ENCODE results near the gene LRMDA. TPM values are rescaled to one million over a fixed set of nuclear protein-coding genes. Genes with fewer than 3 reads are reported as not detected.

Gene LRMDA
- total RNA-seq, 4 donors from 2014 or later, result 12.0 to 15.9 (median 13.9) TPM

DNA sequence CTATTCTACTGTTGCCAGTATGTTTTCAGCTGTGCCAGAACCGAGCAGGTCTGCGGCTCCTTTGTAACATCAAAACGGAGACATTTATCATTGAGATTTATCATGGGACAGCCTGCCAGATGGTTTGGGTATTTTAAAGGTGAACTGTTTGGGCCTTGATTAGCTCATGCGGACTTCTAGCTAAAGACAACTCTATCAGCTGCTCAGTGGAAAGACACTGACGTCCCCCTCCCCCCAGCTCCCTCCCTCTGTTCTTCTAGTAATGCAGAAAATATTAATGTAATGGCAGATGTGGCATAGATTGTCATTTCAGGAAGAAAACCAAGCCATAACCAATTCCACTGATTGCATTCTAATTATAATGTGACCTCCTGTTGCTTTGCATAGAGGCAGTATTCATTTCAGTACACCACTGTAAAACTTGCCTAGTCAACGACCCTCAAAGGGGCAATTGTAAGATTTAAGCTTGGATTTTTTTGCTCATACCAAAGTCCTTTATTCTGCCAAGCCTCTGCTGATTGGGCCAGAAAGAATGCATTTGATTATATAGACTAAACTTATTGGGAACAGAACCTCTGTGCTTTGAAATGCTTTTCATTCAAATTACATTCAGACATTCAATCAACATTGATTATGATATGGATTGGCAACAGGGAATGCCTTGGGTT is 966.8 kb downstream of the LRMDA start:
- TF ChIP-seq, protein P1, sequence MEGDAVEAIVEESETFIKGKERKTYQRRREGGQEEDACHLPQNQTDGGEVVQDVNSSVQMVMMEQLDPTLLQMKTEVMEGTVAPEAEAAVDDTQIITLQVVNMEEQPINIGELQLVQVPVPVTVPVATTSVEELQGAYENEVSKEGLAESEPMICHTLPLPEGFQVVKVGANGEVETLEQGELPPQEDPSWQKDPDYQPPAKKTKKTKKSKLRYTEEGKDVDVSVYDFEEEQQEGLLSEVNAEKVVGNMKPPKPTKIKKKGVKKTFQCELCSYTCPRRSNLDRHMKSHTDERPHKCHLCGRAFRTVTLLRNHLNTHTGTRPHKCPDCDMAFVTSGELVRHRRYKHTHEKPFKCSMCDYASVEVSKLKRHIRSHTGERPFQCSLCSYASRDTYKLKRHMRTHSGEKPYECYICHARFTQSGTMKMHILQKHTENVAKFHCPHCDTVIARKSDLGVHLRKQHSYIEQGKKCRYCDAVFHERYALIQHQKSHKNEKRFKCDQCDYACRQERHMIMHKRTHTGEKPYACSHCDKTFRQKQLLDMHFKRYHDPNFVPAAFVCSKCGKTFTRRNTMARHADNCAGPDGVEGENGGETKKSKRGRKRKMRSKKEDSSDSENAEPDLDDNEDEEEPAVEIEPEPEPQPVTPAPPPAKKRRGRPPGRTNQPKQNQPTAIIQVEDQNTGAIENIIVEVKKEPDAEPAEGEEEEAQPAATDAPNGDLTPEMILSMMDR (IDR thresholded peaks at IDR 0.05), result no peak
- ATAC-seq (ENCODE audit: low FRiP score), result no peak
- DNase-seq (ENCODE audit: low spot score), result no peak

DNA sequence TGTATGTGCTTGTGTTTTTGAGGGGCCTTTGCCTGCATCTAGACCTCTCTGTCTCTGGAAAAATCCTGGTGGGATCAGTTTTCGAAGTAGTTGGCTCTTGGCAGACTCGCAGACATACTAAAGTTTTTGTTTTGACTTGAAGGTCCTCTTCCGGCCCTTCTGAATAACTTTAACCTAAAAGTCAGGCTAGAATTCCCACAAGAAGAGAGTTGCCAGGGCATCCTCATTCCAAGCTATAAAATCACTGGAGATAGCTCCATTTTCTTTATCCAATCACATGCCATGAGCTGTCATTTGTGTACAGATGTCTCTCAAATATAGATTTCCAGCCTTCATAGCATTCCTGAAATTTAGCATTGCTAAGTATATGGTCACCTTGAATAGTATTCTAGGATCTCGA is 967.8 kb downstream of the LRMDA start:
- TF ChIP-seq, protein P1 (IDR thresholded peaks at IDR 0.05), result no peak
- DNase-seq (ENCODE audit: low spot score), result no peak
- no peak for ATAC-seq (ENCODE audit: low FRiP score)

DNA sequence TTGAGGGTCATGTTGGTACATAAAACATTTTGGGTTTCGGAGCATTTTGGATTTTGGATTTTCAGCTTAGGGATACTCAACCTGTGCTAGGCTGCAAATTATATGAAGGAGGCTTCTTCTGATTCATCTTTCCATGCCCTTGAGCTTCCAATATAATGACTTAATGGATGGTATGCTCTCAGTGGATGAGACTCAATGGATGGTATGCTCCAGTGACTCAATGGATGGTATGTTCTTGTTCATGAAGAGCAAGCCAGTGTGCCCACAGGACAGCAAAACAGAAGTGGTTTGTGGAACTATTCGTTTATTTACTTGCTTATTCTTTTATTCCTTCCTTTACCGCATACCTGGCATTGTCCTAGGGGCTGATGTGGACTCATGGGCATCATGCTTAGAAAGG is 969.6 kb downstream of the LRMDA start:
- ATAC-seq (ENCODE audit: low FRiP score) (no peak), DNase-seq (ENCODE audit: low spot score) (no peak)
- TF ChIP-seq, protein P1 (IDR thresholded peaks at IDR 0.05), result no peak

DNA sequence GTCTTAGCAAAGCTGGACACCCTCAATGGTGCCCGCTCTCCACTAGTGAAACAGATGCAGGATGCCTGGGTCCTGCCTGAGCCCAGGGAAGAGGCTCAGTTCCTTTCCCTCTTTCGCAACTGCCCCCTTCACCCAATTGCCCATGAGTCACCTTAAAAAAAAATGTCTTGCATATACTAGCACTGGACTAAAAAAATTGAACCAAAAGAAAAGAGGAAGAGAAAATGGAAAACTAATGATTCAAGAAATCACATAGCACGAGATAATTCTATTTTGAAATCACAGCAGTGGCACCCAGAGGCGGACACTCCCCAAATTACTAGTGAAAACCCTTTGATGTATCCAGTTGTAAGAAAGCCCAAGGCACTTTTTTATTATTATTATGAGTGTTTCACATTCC is 972.5 kb downstream of the LRMDA start:
- ATAC-seq (ENCODE audit: low FRiP score), result no peak
- TF ChIP-seq, protein P1 (IDR thresholded peaks at IDR 0.05), result no peak
- DNase-seq (ENCODE audit: low spot score), result no peak

DNA sequence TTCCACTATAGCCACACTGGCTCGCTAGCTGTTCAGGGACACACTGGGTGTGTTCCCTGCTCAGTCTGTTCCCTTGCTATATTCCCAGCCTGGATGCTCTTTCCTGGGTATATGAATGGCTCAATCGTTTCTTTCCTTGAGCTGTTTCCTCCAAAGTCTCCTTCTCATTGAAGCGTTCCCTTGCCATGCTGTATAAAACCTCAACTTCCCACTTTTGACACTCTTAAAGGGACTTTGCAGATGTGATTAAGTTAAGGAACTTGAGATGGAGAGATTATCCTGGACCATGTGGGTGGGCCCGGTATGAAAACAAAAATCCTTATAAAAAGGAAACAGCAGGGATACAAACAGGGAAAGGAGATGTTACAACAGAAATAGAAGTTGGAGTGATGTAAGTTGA is 973.1 kb downstream of the LRMDA start:
- ATAC-seq (ENCODE audit: low FRiP score) (no peak), DNase-seq (ENCODE audit: low spot score) (no peak)
- TF ChIP-seq, protein P1 (IDR thresholded peaks at IDR 0.05), result no peak

DNA sequence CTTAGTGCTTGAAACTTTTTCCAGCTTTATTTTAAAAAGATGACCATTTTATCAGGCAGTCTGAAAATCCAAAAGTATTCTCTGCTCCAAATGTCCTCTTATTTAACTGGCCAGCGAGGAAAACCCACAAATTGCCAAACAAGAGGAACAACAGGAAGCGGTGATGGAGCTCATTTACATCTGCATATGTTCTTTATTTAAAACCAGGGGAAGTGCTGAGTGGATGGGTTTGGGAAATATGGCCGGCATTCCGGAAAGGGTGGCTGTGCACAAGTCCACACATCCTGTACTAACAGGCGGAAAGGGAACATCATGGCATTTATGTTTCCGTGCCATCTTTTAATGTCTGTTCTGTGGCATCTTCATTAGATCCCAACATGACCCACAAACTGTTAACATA is 974.5 kb downstream of the LRMDA start:
- TF ChIP-seq, protein P1 (IDR thresholded peaks at IDR 0.05), result no peak
- no peak for DNase-seq (ENCODE audit: low spot score)
- ATAC-seq (ENCODE audit: low FRiP score), result no peak

DNA sequence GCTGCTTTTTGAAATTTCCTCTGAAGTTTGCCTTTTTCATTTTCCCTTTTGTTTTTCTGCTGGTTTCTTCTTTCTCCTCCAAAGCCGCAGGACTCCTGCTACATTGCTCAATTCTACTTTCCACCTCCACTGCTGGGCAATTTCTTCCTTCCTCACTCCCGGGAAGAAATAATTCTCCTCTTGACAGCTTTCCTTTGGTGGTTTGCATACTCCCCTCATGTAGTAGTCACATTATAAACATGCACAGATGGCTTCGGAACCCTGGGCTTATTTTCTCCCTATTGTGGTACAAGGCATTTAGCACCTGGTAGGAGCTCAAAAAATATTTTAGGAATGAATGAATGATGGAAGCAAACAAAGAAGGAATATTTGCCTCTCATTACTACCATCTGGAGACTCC is 977.2 kb downstream of the LRMDA start:
- no peak for ATAC-seq (ENCODE audit: low FRiP score)
- no peak for DNase-seq (ENCODE audit: low spot score)
- TF ChIP-seq, protein P1 (IDR thresholded peaks at IDR 0.05), result no peak

Data from omental fat pad (tissue), 4 donors.